ENCODE data around the gene KLRB1. TPM values are rescaled to one million over a fixed set of nuclear protein-coding genes. Genes with fewer than 3 reads are reported as not detected.

The KLRB1 gene
- total RNA-seq, 3 donors from 2014 or later (not counting 1 experiment from before 2014, with no cell fraction given): 194 to 310 (median 216) TPM

DNA sequence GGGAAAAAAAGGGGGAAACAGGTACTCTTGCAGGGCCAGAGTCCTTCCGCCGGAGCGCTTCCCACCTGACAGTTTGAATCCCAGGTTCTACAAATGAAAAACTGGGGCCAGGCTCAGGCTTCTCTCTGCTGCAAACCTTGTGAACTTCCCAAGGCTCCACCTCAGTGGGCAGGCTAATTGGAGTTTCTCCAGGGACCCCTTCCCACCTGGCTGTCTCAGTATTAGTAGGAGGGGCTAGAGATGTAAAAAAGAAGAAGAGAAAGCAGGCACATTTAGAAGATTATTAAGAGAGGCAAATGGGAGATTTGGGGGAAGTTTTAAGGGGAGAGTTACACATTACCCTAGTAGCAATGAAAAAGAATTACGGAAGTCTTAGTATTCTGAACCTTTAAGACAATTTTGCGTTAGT lies 41.8 kb upstream of the KLRB1 start:
- Mint-ChIP-seq H3K27ac (peak overlapping the region; percentile 89 to 94), H3K4me3 (peak overlapping the region; percentile 98), H3K9me3 (peaks cover 0 to 8% of the 10 kb centered on the region in 2 donors), H3K36me3 (peaks cover 52% of the 10 kb centered on the region), H3K27me3 (ENCODE audit: low read depth in 2 of 2) (no peaks in the 10 kb centered on the region), H3K4me1 (peaks cover 74 to 81% of the 10 kb centered on the region in 2 donors)
- H3K4me1 ChIP-seq (ENCODE audit: control insufficient read depth, insufficient read depth, low read length): peaks cover 26% of the 10 kb centered on the region
- no peaks in the 10 kb centered on the region for H3K9me3 ChIP-seq (ENCODE audit: control insufficient read depth, insufficient read depth, low read length)
- H3K4me3 ChIP-seq (ENCODE audit: low read length): peak overlapping the region; percentile 68
- TF ChIP-seq, protein P1, sequence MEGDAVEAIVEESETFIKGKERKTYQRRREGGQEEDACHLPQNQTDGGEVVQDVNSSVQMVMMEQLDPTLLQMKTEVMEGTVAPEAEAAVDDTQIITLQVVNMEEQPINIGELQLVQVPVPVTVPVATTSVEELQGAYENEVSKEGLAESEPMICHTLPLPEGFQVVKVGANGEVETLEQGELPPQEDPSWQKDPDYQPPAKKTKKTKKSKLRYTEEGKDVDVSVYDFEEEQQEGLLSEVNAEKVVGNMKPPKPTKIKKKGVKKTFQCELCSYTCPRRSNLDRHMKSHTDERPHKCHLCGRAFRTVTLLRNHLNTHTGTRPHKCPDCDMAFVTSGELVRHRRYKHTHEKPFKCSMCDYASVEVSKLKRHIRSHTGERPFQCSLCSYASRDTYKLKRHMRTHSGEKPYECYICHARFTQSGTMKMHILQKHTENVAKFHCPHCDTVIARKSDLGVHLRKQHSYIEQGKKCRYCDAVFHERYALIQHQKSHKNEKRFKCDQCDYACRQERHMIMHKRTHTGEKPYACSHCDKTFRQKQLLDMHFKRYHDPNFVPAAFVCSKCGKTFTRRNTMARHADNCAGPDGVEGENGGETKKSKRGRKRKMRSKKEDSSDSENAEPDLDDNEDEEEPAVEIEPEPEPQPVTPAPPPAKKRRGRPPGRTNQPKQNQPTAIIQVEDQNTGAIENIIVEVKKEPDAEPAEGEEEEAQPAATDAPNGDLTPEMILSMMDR (IDR thresholded peaks at IDR 0.05): no peak
- ATAC-seq (no peak), DNase-seq (peak in 1 of 2 donors; percentile 41)
- H3K27ac ChIP-seq (ENCODE audit: low read length): peak overlapping the region; percentile 90
- WGBS (ENCODE audit: insufficient coverage): 0% methylated on average over 4 of the region's 5 CpGs
- peaks cover 10% of the 10 kb centered on the region for H3K36me3 ChIP-seq (ENCODE audit: control insufficient read depth, insufficient read depth, low read length)
- intact Hi-C loops (cut with micrococcal nuclease): loop anchor here (2.0 to 10.0 kb wide), 7 partner anchors 43 to 743 kb away; partner anchors contain the start of genes CLEC2B, GABARAPL1, KLRB1 and KLRD1
- H3K27me3 ChIP-seq (ENCODE audit: control insufficient read depth, insufficient read depth, low read length): no peaks in the 10 kb centered on the region

DNA sequence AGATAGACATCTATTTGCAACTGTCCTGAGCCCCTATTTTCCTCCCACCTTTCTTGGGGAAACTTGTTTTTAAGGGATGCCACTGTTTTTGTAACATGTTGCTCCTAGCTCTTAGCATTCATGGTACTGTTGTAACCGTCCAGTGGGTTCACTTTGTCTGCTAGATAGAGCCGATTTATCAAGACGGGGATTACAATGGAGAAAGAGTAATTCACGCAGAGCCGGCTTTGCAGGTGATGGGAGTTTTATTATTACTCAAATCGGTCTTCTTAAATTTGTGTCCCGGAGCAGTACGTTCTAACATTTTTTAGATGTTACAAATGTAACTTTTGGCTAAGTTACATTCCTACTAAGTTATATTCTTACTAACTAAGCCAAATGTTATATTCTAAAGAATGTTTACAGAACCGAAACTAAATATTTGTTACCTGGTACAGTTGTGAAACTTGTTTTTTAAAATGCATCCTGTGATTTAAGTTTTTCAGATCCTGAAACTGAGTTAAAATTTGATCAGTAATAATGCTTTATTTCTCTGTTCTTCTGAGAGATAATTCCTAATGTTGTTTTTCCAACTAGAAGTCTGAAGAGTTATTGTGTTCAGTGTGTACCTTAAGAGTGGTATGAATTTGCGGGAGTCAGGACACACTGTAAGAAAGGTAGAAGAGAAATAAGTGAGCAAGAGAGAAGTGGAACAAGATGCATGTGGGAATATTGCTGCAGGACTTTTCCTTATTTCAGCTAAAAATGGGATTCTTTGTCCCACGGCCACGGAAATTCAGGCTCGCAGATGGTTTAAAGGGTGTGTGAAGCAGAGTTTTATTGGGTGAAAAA lies 41.2 kb upstream of the KLRB1 start:
- under 1% methylated on average over 9 of the region's 13 CpGs for WGBS (ENCODE audit: insufficient coverage)
- Mint-ChIP-seq H3K4me1 (peaks cover 72 to 82% of the 10 kb centered on the region in 2 donors), H3K36me3 (peaks cover 47% of the 10 kb centered on the region), H3K27ac (peak overlapping the region; percentile 89 to 94), H3K27me3 (ENCODE audit: low read depth in 2 of 2) (no peaks in the 10 kb centered on the region), H3K4me3 (peak overlapping the region; percentile 98), H3K9me3 (peaks cover 0 to 8% of the 10 kb centered on the region in 2 donors)
- peak in 1 of 2 donors; percentile 60 for DNase-seq
- Histone ChIP-seq H3K27ac (ENCODE audit: low read length) (peak overlapping the region; percentile 90), H3K4me1 (ENCODE audit: control insufficient read depth, insufficient read depth, low read length) (peaks cover 21% of the 10 kb centered on the region), H3K36me3 (ENCODE audit: control insufficient read depth, insufficient read depth, low read length) (peaks cover 4% of the 10 kb centered on the region), H3K27me3 (ENCODE audit: control insufficient read depth, insufficient read depth, low read length) (no peaks in the 10 kb centered on the region), H3K4me3 (ENCODE audit: low read length) (peak overlapping the region; percentile 68), H3K9me3 (ENCODE audit: control insufficient read depth, insufficient read depth, low read length) (no peaks in the 10 kb centered on the region)
- no peak for ATAC-seq
- TF ChIP-seq, protein P1 (IDR thresholded peaks at IDR 0.05): no peak
- intact Hi-C loops (cut with micrococcal nuclease): loop anchor here (2.0 to 10.0 kb wide), 7 partner anchors 42 to 743 kb away; partner anchors contain the start of genes CLEC2B, GABARAPL1, KLRB1 and KLRD1

DNA sequence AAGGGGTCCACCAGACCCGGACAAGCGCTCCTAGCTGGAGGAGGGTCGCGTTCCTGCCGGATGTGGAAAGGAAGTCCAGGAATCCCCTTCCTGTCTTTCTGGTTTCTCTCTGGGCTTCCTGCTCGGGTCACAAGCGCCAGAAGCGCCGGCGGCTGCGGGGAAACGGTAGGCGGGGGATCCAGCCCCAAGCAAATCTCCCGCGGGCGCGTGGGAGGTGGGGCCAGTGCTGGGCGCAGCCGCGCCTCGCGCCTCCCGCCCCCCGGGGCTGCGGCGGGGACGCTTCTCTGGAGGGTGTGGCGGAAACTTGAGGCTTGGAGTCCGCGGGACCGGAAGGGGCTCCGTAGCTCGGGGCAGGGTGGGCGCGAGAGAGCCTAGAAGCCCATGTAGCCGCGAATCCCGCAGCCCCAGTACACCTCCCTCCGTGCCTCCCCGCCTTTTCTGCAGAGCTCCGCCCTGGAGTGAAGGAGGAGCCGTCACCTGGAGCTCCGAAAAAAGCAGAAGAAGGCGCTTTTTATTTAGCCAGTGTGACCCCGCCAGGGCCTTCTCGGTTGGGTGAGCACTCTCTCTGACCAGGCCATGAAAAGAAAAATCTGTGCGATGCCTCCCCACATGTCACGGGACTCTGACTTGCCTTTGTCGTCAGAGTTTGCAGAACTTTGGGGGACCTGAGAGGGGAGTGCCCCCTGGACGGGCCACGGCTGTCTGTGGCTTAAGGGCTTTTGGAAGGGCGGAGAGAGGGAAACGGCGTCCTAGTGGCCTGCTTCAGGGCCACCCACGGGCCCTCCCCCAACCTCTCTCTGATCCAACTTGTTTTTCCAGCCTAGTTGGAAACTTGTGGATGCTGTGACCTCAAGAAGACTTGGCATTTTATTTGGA lies 40.3 kb upstream of the KLRB1 start:
- peaks cover 20% of the 10 kb centered on the region for H3K4me1 ChIP-seq (ENCODE audit: control insufficient read depth, insufficient read depth, low read length)
- TF ChIP-seq, protein P1 (IDR thresholded peaks at IDR 0.05): no peak
- H3K27ac Mint-ChIP-seq: peak overlapping the region; percentile 89 to 94
- no peaks in the 10 kb centered on the region for H3K9me3 ChIP-seq (ENCODE audit: control insufficient read depth, insufficient read depth, low read length)
- peak overlapping the region; percentile 68 for H3K4me3 ChIP-seq (ENCODE audit: low read length)
- peaks cover 0 to 8% of the 10 kb centered on the region in 2 donors for H3K9me3 Mint-ChIP-seq
- peak; percentile 62 to 87 (median 77) for ATAC-seq
- H3K4me3 Mint-ChIP-seq: peak overlapping the region; percentile 98
- peak; percentile 87 to 96 for DNase-seq
- H3K4me1 Mint-ChIP-seq: peaks cover 72 to 82% of the 10 kb centered on the region in 2 donors
- H3K27ac ChIP-seq (ENCODE audit: low read length): peak overlapping the region; percentile 90
- H3K36me3 ChIP-seq (ENCODE audit: control insufficient read depth, insufficient read depth, low read length): no peaks in the 10 kb centered on the region
- intact Hi-C loops (cut with micrococcal nuclease): loop anchor here (2.0 to 10.0 kb wide), 7 partner anchors 41 to 744 kb away; partner anchors contain the start of genes CLEC2B, GABARAPL1, KLRB1 and KLRD1
- H3K27me3 ChIP-seq (ENCODE audit: control insufficient read depth, insufficient read depth, low read length): no peaks in the 10 kb centered on the region
- WGBS (ENCODE audit: insufficient coverage): under 1% methylated on average over 55 of the region's 55 CpGs
- H3K36me3 Mint-ChIP-seq: peaks cover 38% of the 10 kb centered on the region
- no peaks in the 10 kb centered on the region for H3K27me3 Mint-ChIP-seq (ENCODE audit: low read depth in 2 of 2)
